GM19025 (cell line): ENCODE measurements around the gene RAB39A.

Source experiments
- ATAC-seq: cut with Tn5 transposase; IDR thresholded peaks from one replicate; pipeline ENCODE4 v1.9.1; 2021; ENCODE audit warnings: mild to moderate bottlenecking, low read depth, moderate library complexity; ENCODE audit not compliant: unreplicated experiment

The RAB39A gene

DNA sequence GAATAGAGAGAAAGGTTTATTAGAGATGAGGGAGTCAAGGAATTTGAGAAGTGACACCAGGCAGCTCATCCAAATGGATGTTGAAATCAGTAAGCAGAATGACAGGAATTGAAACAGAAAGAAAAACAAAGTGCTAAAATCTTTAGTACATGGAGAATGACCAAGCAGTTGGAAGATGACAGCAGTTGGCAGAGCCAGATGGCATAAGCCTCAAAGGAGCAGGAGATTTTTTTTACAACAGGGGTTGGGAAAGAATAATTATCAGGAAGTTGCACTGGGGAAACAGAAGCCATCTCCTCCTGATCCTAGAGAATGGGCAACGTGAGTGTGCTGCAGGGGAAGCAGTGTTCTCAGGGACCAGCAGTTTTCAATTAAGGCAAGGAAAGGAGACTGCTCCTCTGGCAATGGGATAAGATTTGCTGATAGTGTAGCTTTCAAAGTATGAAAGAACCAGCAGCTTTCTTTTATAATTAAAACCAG, 28.9 kb downstream of the RAB39A start:
- ATAC-seq, result no peak

- ATAC-seq, result no peak
These were observed 33.2 kb downstream of the RAB39A start for GRCh38 chr11:107961480-107961879.

DNA sequence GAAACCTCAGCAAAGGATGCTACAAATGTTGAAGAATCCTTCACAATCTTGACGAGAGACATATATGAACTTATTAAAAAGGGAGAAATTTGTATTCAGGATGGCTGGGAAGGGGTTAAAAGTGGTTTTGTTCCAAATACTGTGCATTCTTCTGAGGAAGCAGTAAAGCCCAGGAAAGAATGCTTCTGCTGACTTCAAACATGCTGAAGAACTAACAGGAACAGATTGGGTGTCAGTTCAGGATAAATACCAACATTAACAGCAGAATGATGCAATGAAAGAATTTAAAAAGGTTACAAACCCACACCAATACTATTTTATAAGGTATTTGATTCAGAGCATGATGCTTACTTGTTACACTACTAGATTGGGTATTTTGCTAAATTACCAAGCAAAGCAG, 33.9 kb downstream of the RAB39A start:
- ATAC-seq, result no peak

GRCh38 chr11:107963091-107963490, 34.8 kb downstream of the RAB39A start:
- ATAC-seq, result no peak

DNA sequence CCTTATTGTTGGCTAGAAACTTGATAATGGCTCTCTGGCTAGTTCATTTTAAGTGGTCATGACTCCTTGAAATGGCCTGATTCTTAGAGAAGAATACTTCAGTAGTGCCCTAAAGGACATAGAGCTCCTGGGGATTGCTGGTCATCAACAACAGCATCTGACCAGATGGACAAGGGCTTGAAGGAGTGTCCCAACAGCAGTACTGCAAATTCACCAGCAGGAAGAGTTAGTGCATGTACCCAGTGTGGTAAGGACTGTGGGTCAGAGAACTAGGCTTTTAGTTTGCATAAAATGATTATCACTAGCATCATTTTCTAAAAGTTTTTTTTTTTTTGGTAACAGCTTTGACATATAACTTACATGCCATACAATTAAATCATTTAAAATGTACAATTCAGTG, 41.0 kb downstream of the RAB39A start:
- ATAC-seq, result no peak

GRCh38 chr11:107970049-107970448, 41.8 kb downstream of the RAB39A start:
- no peak for ATAC-seq

GRCh38 chr11:107973641-107974040, 45.4 kb downstream of the RAB39A start:
- ATAC-seq, result no peak

GRCh38 chr11:107988397-107989158, 60.3 kb downstream of the RAB39A start:
- no peak for ATAC-seq

DNA sequence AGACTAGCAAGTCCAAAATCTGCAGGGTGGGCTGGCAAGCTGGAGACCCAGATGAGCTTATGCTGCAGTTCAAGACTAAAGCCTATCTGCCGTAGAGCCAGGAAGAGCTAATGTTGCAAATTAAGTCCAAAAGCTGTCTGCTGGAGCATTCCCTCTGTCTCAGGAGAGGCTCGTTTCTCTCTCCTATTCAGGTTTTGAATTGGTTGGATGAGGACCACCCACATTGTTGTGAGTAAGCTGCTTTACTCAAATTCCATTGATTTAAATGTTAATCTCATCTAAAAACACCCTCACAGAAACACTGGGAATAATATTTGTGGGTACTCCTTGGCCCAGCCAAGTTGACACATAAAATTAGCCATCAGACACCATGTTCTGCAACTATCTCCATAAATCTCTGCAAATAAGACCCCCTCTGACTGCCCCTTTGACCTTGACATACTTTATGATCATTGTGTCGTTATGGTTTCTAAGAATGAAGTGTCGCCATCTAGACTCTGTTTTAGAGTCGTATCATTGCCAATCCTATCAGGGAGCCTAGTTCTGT, 63.7 kb downstream of the RAB39A start:
- ATAC-seq, result no peak

- no peak for ATAC-seq
These were observed 67.9 kb downstream of the RAB39A start for GRCh38 chr11:107996006-107996776.

DNA sequence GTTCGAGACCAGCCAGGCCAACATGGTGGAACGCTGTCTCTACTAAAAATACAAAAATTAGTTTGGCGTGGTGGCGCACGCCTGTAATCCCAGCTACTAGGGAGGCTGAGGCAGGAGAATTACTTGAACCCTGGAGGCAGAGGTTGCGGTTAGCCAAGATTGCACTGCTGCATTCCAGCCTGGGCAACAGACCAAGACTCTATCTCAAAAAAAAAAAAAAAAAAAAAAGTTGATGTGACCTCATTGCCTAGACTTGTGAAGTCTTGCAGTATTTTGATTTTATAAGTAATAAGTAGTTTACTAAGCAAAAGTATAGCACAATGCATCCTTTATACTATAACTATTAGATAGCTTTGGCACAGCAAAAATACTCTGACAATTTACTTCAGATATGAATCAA, 70.5 kb downstream of the RAB39A start:
- no peak for ATAC-seq

GRCh38 chr11:107999759-108000455, 71.7 kb downstream of the RAB39A start:
- peak; percentile 76 for ATAC-seq

GRCh38 chr11:108002476-108002875, 74.2 kb downstream of the RAB39A start:
- no peak for ATAC-seq

DNA sequence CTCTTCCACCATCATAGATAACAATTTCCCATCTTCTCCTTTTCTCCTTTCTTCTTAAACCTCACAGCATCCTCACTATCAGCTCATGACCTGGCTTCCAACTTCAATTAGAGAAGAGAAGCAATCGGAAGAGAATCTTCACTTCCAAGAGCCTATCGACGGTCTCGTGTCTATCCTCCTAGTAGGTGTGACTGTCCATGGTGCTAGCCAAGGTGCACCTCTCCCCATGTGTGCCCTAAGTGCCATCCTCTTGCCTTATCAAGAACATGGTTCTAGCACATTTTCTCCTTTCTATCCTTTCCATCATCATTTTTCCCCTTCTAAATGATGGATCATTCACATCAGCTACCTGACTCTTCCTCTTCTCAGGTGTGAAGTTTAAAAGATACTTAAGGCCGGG, 75.4 kb downstream of the RAB39A start:
- no peak for ATAC-seq

- ATAC-seq, result no peak
These were observed 79.6 kb downstream of the RAB39A start for GRCh38 chr11:108007819-108008218.

DNA sequence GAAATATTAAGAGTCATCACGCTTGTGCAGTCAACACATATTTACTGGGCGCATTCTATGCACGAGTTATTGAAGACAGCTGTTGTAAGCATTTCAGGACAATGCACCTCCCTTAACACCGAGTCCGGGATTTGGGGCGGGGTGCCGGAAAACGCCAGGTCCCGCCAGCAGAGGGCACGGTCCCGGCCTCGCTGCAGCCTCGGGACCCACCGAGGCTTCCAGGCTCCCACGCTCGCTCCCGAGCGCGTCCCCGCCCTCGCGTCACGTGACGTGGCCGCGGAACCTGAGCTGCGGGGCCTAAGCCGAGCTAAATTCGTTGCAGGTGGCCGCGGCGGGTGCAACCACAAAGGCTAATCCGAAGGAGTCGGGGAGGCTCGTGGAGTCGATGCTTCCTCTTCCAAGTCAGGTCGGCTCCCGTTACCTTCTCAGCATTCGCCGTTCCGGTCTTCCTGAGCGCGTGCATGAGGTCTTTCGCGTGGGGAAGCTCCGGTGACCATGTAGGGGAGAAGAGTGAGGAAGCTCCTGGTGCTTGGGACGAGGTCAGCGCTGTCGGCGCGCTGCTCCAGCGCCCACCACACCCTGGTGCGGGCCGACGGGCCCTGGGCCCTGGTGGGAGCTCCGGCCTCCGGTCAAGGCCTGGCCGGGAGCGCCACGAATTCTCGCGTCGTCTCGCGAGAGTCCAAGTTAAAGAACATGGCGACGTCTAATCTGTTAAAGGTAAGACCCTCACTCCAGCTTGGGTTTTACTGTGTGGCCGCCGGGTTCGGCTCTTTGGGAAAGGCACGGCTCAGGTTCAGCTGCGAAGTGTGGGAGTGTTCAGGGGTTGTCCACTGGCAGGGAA, 80.6 kb downstream of the RAB39A start, which contains the start of gene CUL5:
TSS of gene CUL5 (plus strand) at position 243 of the 841 bp plus-strand sequence. CDS start at position 694, 451 bp downstream.
- ATAC-seq, result peak; percentile 82

DNA sequence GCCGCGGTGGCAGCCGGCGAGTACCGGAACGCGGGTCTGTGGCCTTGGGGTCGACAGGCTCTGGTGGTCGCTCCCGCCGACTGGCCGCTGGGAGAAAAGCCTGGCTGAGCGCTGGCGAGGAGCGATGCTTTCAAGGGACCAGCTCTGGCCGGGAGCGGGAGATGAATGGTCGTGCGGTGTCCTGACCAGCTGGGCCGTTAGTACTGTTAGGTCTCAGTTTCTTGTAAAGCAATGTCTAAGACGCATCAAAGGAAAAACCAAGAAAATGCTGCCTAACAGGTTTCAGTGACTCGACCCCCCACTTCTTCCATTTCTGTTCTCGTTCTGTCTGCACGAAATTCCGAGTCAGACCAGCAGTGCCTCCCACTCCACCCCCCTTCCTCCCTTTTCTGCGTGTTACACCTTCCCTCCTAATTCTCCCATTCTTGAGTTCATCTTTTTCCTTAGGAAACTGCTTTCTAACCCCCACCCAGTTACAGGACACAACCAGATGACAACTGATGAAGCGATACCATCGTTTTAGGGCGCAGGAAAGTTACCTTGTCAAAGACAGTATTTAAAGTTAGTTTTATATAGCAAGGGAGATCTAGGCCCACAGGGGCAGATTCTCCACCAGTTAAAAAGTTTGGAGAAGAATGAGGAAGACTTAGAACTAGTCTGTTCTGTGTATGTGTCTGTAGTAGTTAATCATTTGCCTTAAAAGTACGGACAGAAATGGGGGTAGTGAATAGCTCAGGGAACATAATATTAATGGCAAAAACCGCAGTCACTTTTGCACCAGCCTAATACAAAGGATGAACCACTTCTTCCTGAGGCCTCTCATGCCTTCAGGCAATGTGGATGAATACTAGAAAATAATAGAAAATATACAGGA, 81.5 kb downstream of the RAB39A start:
- ATAC-seq, result peak; percentile 4

GRCh38 chr11:108012139-108012725, 84.0 kb downstream of the RAB39A start:
- no peak for ATAC-seq
